Mononuclear cell (primary cell): Measurements from ENCODE around the gene LBR. TPM values are rescaled to one million over a fixed set of nuclear protein-coding genes. Genes with fewer than 3 reads are reported as not detected.
"Not testable (repeated sequence)": the region's sequence is repeated elsewhere in the genome, so short reads cannot be mapped to it uniquely, and the experiment has no call there.

Experiments used
- H3K27me3 ChIP-seq: 2 replicates; pipeline ENCODE4 v1.6.0; 2011; ENCODE audit warnings: low read length, control low read depth; ENCODE audit not compliant: insufficient read depth
- H3K4me1 ChIP-seq: 2 replicates; pipeline ENCODE4 v1.5.1; 2011; ENCODE audit warnings: mild to moderate bottlenecking, low read length, control low read depth; ENCODE audit not compliant: insufficient read depth
- H3K4me3 ChIP-seq: 2 replicates; pipeline ENCODE4 v1.5.1; 2011; ENCODE audit warnings: mild to moderate bottlenecking, low read length, moderate library complexity
- H3K9me3 ChIP-seq: 2 replicates; pipeline ENCODE4 v1.5.1; 2011; ENCODE audit warnings: low read depth, mild to moderate bottlenecking, control low read depth, low read length
- total RNA-seq: library from RNA; depleted of rRNA; stranded (reverse); fragments of >200 nt; gene quantifications from one replicate; pipeline ENCODE4 v1.2.3, GENCODE V29; 2012

LBR gene
- 61.4 TPM for total RNA-seq

GRCh38 chr1:225427235-225428067 lies at the start of gene LBR:
Gene LBR, minus strand, starts transcription at chr1:225428038. Its CDS starts 3,963 bp downstream, at chr1:225424075.
- peaks cover 55% of the 10 kb centered on the region for H3K4me1 ChIP-seq
- H3K27me3 ChIP-seq: no peaks in the 10 kb centered on the region
- H3K9me3 ChIP-seq: no peaks in the 10 kb centered on the region
- peak within 1 kb of the TSS; percentile 88 for H3K4me3 ChIP-seq

DNA sequence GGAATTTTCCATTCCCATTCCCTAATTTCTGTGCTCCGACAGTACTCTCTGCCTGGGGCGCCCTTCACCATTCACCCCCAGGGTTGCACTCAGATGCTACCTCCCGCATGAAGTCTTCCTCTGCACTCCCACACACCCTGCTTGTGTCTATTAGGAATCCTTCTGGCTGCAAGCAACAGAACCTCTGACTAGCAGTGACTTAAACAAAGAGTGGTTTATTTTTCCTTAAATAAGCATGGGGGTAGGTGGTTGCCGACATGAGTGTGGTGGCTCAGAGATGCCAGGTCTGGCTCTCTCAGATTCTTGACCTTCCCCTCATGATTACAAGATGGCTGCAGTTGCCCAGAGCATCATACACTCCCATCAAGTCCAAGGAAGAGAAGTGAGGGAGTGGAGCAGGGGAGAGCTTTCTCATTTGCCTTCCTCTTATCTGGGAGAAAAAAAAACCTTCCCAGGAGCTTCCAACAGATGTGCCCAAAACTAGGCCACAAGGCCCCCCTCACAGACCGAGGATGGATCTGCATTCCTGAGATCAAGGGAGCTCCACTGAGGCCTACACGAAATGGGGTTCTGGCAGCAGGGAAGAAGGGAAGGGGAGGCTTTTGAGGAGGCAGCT lies 49.6 kb upstream of the LBR start:
- Histone ChIP-seq H3K4me3 (no peak overlapping the region), H3K27me3 (no peaks in the 10 kb centered on the region), H3K4me1 (peaks cover 38% of the 10 kb centered on the region), H3K9me3 (no peaks in the 10 kb centered on the region)

- H3K4me1 ChIP-seq: peaks cover 38% of the 10 kb centered on the region
- no peaks in the 10 kb centered on the region for H3K9me3 ChIP-seq
- no peaks in the 10 kb centered on the region for H3K27me3 ChIP-seq
- no peak overlapping the region for H3K4me3 ChIP-seq
Measured at GRCh38 chr1:225476538-225476988, 48.7 kb upstream of the LBR start.

- Histone ChIP-seq H3K27me3 (no peaks in the 10 kb centered on the region), H3K4me1 (peaks cover 36% of the 10 kb centered on the region), H3K9me3 (no peaks in the 10 kb centered on the region), H3K4me3 (no peak overlapping the region)
Measured at GRCh38 chr1:225476100-225476511, 48.3 kb upstream of the LBR start.

GRCh38 chr1:225474986-225475820 lies 47.4 kb upstream of the LBR start:
- no peaks in the 10 kb centered on the region for H3K9me3 ChIP-seq
- no peak overlapping the region for H3K4me3 ChIP-seq
- H3K27me3 ChIP-seq: no peaks in the 10 kb centered on the region
- H3K4me1 ChIP-seq: peaks cover 27% of the 10 kb centered on the region

DNA sequence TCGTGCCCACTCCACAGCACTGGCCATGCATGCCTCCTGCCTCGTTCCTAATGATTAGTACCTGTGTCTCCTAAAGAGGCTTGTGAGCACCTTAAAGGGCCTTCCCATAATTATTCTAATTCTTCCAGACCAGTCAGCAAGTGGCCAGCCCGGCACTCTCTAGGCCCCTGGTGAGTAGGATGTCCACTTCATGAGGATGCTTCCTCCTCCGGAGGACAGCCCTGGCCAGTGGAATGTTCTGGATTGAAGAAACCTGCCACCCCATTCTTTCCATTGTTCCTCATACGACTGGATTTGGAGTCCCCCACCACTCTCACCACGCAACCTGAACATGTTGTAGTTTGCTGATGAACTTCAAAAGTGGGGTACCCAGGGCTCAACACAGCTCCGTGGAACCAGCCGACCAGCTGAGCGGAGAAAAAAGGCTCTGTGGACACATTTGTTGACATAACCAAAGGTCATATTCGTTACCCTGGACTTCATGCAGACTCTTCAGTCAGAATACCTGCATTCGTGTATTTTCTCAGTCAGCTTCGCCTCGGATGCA lies 46.7 kb upstream of the LBR start:
- Histone ChIP-seq H3K4me3 (no peak overlapping the region), H3K4me1 (peaks cover 25% of the 10 kb centered on the region), H3K9me3 (no peaks in the 10 kb centered on the region), H3K27me3 (no peaks in the 10 kb centered on the region)

DNA sequence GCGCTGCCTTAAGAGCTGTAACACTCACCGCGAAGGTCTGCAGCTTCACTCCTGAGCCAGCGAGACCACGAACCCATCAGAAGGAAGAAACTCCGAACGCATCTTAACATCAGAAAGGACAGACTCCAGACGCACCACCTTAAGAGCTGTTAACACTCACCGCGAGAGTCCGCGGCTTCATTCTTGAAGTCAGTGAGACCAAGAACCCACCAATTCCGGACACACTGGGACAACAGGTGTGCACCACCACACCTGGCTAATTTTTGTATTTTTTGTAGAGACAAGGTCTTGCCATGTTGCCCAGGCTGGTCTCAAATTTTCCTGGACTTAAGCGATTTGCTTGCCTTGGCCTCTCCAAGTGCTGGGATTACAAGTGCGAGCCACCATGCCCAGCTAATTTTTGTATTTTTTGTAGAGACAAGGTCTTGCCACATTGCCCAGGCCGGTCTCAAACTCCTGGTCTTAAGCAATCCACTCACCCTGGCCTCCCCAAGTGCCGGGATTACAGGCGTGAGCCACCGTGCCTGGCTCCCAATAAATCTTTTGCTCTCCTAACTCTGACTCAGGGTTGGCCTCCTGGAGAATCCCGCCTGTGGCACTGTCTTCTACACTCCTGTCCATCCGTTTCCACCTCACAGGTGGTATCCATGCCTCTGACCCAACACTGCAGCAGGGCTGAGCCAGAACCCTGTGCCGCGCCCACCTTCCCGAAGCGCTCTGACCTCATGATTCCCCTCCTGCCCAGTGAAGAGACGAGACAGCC lies 46.0 kb upstream of the LBR start:
- not testable (repeated sequence) for H3K9me3 ChIP-seq, H3K27me3 ChIP-seq, H3K4me3 ChIP-seq
- peaks cover 31% of the 10 kb centered on the region for H3K4me1 ChIP-seq

GRCh38 chr1:225473266-225473665 lies 45.4 kb upstream of the LBR start:
- H3K4me1 ChIP-seq: peaks cover 35% of the 10 kb centered on the region
- H3K9me3 ChIP-seq, H3K4me3 ChIP-seq, H3K27me3 ChIP-seq: not testable (repeated sequence)

GRCh38 chr1:225471453-225472301 lies 43.8 kb upstream of the LBR start:
- H3K4me3 ChIP-seq: no peak overlapping the region
- H3K27me3 ChIP-seq: no peaks in the 10 kb centered on the region
- peaks cover 33% of the 10 kb centered on the region for H3K4me1 ChIP-seq
- no peaks in the 10 kb centered on the region for H3K9me3 ChIP-seq

DNA sequence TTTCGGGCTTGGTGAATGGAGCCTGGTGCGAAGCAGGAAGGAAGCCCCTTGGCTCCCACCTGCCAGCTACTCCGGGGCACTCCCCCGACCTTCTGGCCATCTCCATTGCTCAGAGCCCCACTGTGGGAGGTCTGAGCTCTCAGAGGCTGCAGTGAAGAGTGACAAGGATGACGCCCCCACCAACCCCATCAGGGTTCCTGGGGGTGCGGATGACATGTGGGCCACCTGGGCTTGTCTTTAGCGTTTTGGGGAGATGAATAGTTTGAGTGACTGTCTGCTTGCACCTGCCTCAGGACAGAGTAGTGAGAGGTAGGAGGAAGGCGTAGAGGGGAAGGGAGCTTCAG lies 43.2 kb upstream of the LBR start:
- Histone ChIP-seq H3K4me3 (no peak overlapping the region), H3K4me1 (peaks cover 39% of the 10 kb centered on the region), H3K9me3 (no peaks in the 10 kb centered on the region), H3K27me3 (no peaks in the 10 kb centered on the region)

GRCh38 chr1:225470211-225471108 lies 42.6 kb upstream of the LBR start:
- Histone ChIP-seq H3K9me3 (no peaks in the 10 kb centered on the region), H3K4me3 (no peak overlapping the region), H3K4me1 (peaks cover 45% of the 10 kb centered on the region), H3K27me3 (no peaks in the 10 kb centered on the region)

GRCh38 chr1:225469051-225469450 lies 41.2 kb upstream of the LBR start:
- no peak overlapping the region for H3K4me3 ChIP-seq
- H3K9me3 ChIP-seq: no peaks in the 10 kb centered on the region
- H3K27me3 ChIP-seq: no peaks in the 10 kb centered on the region
- H3K4me1 ChIP-seq: peaks cover 35% of the 10 kb centered on the region
